ENCODE data around the gene TBL2. TPM values are rescaled to one million over a fixed set of nuclear protein-coding genes. Genes with fewer than 3 reads are reported as not detected.

The TBL2 gene
- total and polyA plus RNA-seq, 2 donors from 2014 or later: 18.8 to 33.6 TPM

DNA sequence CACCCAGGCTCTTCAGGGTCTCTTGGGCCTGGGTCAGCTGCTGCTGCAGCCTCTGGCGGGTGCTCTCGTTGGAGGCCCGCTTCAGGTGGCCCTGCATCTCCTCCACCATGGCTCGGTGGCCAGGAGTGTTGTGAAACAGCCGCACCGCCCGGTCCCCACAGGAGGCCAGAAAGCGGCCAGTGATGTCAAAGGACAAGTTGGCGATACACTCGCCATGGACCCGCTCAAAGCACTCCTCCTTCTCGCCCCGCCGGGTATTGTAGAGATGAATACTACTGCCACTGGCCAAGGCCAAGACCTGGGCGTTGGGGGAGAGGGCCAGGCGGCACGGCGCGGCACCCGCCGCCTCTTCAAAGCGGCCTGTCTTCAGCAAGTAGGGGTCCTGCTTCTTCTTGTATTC lies 7.9 kb downstream of the TBL2 start:
- peaks cover 11 to 40% (median 32%) of the 10 kb centered on the region in 3 donors for H3K36me3 ChIP-seq (ENCODE audit: control insufficient read depth in 2 of 3, insufficient read depth in 3 of 3, low read length in 3 of 3)
- H3K27me3 ChIP-seq (ENCODE audit: control insufficient read depth, insufficient read depth, low read length): no peaks in the 10 kb centered on the region
- TF ChIP-seq, protein P1, sequence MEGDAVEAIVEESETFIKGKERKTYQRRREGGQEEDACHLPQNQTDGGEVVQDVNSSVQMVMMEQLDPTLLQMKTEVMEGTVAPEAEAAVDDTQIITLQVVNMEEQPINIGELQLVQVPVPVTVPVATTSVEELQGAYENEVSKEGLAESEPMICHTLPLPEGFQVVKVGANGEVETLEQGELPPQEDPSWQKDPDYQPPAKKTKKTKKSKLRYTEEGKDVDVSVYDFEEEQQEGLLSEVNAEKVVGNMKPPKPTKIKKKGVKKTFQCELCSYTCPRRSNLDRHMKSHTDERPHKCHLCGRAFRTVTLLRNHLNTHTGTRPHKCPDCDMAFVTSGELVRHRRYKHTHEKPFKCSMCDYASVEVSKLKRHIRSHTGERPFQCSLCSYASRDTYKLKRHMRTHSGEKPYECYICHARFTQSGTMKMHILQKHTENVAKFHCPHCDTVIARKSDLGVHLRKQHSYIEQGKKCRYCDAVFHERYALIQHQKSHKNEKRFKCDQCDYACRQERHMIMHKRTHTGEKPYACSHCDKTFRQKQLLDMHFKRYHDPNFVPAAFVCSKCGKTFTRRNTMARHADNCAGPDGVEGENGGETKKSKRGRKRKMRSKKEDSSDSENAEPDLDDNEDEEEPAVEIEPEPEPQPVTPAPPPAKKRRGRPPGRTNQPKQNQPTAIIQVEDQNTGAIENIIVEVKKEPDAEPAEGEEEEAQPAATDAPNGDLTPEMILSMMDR (IDR thresholded peaks at IDR 0.05; ENCODE audit: borderline replicate concordance, extremely low read depth, insufficient read depth): no peak
- H3K9me3 ChIP-seq (ENCODE audit: control insufficient read depth in 2 of 3, insufficient read depth in 1 of 3, low read length in 3 of 3): no peaks in the 10 kb centered on the region
- no peak overlapping the region for H3K4me3 ChIP-seq (ENCODE audit: low read length in 3 of 3)
- DNase-seq: no peak
- H3K9ac ChIP-seq (ENCODE audit: low read length in 3 of 3): no peak overlapping the region
- no peak for FAIRE-seq
- intact Hi-C loops (cut with DNase I): no loop called here
- H3K4me1 ChIP-seq (ENCODE audit: control insufficient read depth in 2 of 3, insufficient read depth in 2 of 3, low read depth in 1 of 3, low read length in 3 of 3): no peaks in the 10 kb centered on the region
- H3K27ac ChIP-seq (ENCODE audit: low read depth in 2 of 2, low read length in 2 of 2): no peak overlapping the region

DNA sequence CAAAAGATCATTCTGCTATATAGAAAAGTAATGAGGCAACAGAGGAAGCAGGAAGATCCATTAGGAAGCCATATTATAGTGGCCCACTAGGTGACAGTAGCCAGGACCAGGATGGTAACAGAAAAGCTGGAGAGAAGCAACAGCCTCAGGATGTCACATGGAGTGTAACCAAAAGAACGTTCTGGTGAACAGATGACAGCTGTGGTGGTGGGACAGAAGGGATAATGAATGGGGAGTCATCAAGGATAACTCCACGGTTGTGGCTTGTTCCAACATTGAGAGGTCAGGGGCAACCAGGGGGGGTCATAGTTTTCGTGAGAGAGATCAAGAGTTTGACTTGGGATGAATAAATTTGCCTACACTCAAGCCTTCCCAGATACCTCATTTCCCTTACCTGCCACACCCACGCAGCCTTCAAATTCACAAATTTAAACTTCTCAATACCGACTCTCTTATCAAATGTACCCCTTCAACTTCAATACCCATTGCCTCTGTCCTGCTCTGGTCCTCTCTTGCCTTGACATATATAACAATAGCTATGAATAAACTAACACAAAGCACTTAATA lies 9.3 kb downstream of the TBL2 start:
- H3K4me3 ChIP-seq (ENCODE audit: low read length in 3 of 3): no peak overlapping the region
- no peaks in the 10 kb centered on the region for H3K9me3 ChIP-seq (ENCODE audit: control insufficient read depth in 2 of 3, insufficient read depth in 1 of 3, low read length in 3 of 3)
- FAIRE-seq (no peak), DNase-seq (no peak)
- intact Hi-C loops (cut with DNase I): no loop called here
- no peaks in the 10 kb centered on the region for H3K4me1 ChIP-seq (ENCODE audit: control insufficient read depth in 2 of 3, insufficient read depth in 2 of 3, low read depth in 1 of 3, low read length in 3 of 3)
- H3K27me3 ChIP-seq (ENCODE audit: control insufficient read depth, insufficient read depth, low read length): no peaks in the 10 kb centered on the region
- TF ChIP-seq, protein P1 (IDR thresholded peaks at IDR 0.05; ENCODE audit: borderline replicate concordance, extremely low read depth, insufficient read depth): no peak
- no peak overlapping the region for H3K27ac ChIP-seq (ENCODE audit: low read depth in 2 of 2, low read length in 2 of 2)
- peaks cover 9 to 33% (median 28%) of the 10 kb centered on the region in 3 donors for H3K36me3 ChIP-seq (ENCODE audit: control insufficient read depth in 2 of 3, insufficient read depth in 3 of 3, low read length in 3 of 3)
- no peak overlapping the region for H3K9ac ChIP-seq (ENCODE audit: low read length in 3 of 3)

DNA sequence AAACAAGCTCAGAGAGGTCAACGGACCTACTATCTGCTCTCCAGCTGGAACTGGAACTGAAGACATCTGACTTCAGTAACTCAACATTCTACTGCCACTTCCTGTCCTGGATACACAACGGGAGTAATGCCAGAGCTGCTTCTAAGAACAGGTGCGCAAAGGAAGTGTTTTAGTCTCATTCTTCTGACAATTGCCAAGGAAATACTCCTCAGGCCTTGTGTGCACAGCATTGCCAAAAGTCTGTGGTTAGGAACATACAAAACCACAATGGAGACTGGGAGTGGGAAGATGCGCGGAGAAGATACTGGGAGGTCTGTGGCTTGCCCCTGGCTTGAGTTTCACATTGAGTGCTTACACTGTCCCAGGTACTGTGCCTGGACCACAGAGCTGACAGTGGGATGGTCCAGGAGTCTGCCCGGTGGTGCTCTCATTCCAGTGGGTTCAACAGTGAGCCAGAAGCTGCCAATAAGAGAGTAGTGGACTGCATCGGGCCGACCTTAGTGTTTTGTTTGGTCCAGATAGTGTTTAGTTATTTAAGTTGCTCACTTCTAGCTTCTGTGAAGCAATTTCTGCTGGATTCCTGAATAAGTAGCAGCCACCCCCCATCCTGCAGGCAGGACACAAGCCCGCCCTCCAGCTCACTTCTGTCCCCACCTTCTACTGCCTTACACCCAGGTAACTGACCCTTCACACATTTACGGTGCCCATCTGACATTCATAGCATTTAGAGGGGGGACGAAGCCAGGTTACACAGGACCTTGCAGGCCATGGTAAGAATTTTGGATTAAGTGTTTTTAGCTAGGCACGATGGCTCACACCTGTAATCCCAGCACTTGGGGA lies 10.3 kb downstream of the TBL2 start:
- Histone ChIP-seq H3K36me3 (ENCODE audit: control insufficient read depth in 2 of 3, insufficient read depth in 3 of 3, low read length in 3 of 3) (peaks cover 9 to 22% (median 18%) of the 10 kb centered on the region in 3 donors), H3K9me3 (ENCODE audit: control insufficient read depth in 2 of 3, insufficient read depth in 1 of 3, low read length in 3 of 3) (no peaks in the 10 kb centered on the region), H3K27ac (ENCODE audit: low read depth in 2 of 2, low read length in 2 of 2) (no peak overlapping the region), H3K27me3 (ENCODE audit: control insufficient read depth, insufficient read depth, low read length) (no peaks in the 10 kb centered on the region), H3K9ac (ENCODE audit: low read length in 3 of 3) (no peak overlapping the region), H3K4me3 (ENCODE audit: low read length in 3 of 3) (no peak overlapping the region), H3K4me1 (ENCODE audit: control insufficient read depth in 2 of 3, insufficient read depth in 2 of 3, low read depth in 1 of 3, low read length in 3 of 3) (no peaks in the 10 kb centered on the region)
- intact Hi-C loops (cut with DNase I): no loop called here
- no peak for FAIRE-seq
- DNase-seq: no peak
- TF ChIP-seq, protein P1 (IDR thresholded peaks at IDR 0.05; ENCODE audit: borderline replicate concordance, extremely low read depth, insufficient read depth): no peak
